ENCODE data around the gene CYP17A1. TPM values are rescaled to one million over a fixed set of nuclear protein-coding genes. Genes with fewer than 3 reads are reported as not detected.

CYP17A1 gene
- polyA plus RNA-seq, 2 of the 4 experiments (the other 2 are of a cell fraction) = not detected

DNA sequence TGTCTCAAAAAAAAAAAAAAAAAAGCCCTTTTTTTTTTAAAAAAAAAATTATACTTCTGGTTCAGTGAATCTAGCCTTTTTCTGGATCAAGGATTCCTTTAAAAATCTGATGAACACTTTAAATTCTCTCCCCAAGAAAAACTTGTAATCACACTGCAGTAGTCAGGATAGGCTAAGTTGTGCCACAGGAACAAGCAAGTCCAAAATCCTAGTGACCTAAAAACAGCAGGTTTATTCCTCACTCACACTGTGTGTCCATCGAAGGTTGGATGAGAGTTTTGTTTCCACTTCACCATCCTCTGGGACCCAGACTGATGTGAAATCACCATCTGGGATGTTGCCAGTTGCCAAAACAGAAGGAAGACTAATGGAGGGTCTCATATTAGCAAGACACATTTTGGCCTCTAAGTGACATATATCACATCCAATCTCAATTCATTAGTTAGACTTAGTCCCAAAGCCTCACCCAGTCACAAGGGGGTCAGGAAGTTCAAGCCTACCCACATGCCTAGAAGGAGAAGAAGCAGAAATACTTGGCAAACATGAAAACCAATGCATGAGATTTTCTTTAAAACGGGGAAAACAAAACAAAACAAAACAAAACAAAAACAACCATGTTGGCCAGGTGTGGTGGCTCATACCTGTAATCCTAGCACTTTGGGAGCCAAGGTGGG, 32.7 kb downstream of the CYP17A1 start:
- ChIA-PET CTCF (interaction anchor here (0.6 to 1.1 kb wide), 5 partner anchors 22 to 275 kb away, joined by 3 to 5 read pairs (median 4); no protein-coding TSS in a partner anchor), POLR2A (no interaction called here)
- TF ChIP-seq, protein P1, sequence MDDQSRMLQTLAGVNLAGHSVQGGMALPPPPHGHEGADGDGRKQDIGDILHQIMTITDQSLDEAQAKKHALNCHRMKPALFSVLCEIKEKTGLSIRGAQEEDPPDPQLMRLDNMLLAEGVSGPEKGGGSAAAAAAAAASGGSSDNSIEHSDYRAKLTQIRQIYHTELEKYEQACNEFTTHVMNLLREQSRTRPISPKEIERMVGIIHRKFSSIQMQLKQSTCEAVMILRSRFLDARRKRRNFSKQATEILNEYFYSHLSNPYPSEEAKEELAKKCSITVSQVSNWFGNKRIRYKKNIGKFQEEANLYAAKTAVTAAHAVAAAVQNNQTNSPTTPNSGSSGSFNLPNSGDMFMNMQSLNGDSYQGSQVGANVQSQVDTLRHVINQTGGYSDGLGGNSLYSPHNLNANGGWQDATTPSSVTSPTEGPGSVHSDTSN (IDR thresholded peaks at IDR 0.05) = no peak
- TF ChIP-seq JUNB (IDR thresholded peaks at IDR 0.05) (no peak), FOXS1 (CRISPR knock-in tag; IDR thresholded peaks at IDR 0.05) (no peak), JUN (IDR thresholded peaks at IDR 0.05) (no peak), HOXB13 (CRISPR knock-in tag; IDR thresholded peaks at IDR 0.05; ENCODE audit: low read depth) (no peak), MAFK (IDR thresholded peaks at IDR 0.05; ENCODE audit: partially characterized antibody) (no peak), ZNF302 (CRISPR knock-in tag; IDR thresholded peaks at IDR 0.05) (no peak), NFE2L2 (conservative IDR thresholded peaks at IDR 0.05; ENCODE audit: low read length) (no peak), RFX5 (IDR thresholded peaks at IDR 0.05) (no peak), PHF8 (IDR thresholded peaks at IDR 0.05; ENCODE audit: borderline replicate concordance, low read depth) (no peak), RAD21 (conservative IDR thresholded peaks at IDR 0.05 in 1 of 2, IDR thresholded peaks at IDR 0.05 in 1 of 2) (no peak), CHD4 (IDR thresholded peaks at IDR 0.05; ENCODE audit: borderline replicate concordance) (no peak), MYC (IDR thresholded peaks at IDR 0.05; ENCODE audit: borderline replicate concordance, low read length) (no peak), ZSCAN20 (CRISPR knock-in tag; IDR thresholded peaks at IDR 0.05) (no peak), BHLHE40 (IDR thresholded peaks at IDR 0.05; ENCODE audit: low read depth, low read length) (no peak)
- TF ChIP-seq, protein P2, sequence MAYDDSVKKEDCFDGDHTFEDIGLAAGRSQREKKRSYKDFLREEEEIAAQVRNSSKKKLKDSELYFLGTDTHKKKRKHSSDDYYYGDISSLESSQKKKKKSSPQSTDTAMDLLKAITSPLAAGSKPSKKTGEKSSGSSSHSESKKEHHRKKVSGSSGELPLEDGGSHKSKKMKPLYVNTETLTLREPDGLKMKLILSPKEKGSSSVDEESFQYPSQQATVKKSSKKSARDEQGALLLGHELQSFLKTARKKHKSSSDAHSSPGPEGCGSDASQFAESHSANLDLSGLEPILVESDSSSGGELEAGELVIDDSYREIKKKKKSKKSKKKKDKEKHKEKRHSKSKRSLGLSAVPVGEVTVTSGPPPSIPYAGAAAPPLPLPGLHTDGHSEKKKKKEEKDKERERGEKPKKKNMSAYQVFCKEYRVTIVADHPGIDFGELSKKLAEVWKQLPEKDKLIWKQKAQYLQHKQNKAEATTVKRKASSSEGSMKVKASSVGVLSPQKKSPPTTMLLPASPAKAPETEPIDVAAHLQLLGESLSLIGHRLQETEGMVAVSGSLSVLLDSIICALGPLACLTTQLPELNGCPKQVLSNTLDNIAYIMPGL (CRISPR knock-in tag; IDR thresholded peaks at IDR 0.05; ENCODE audit: borderline replicate concordance) = no peak
- TF ChIP-seq, protein P3, sequence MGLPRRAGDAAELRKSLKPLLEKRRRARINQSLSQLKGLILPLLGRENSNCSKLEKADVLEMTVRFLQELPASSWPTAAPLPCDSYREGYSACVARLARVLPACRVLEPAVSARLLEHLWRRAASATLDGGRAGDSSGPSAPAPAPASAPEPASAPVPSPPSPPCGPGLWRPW (IDR thresholded peaks at IDR 0.05) = no peak
- 93% methylated on average over 2 of the region's 2 CpGs for WGBS (ENCODE audit: missing lambda C conversion rate)
- DNase-seq (ENCODE audit: low read depth in 1 of 2, low spot score in 1 of 2) (no peak), ATAC-seq (no peak), FAIRE-seq (no peak)
- Histone ChIP-seq H3K4me2 (no peak overlapping the region), H3K9me3 (no peaks in the 10 kb centered on the region), H3K27ac (no peak overlapping the region), H3K4me3 (no peak overlapping the region), H3K4me1 (0 out of 3 replicates have a peak, but pooled peaks cover 3% of the 10 kb centered on the region)

DNA sequence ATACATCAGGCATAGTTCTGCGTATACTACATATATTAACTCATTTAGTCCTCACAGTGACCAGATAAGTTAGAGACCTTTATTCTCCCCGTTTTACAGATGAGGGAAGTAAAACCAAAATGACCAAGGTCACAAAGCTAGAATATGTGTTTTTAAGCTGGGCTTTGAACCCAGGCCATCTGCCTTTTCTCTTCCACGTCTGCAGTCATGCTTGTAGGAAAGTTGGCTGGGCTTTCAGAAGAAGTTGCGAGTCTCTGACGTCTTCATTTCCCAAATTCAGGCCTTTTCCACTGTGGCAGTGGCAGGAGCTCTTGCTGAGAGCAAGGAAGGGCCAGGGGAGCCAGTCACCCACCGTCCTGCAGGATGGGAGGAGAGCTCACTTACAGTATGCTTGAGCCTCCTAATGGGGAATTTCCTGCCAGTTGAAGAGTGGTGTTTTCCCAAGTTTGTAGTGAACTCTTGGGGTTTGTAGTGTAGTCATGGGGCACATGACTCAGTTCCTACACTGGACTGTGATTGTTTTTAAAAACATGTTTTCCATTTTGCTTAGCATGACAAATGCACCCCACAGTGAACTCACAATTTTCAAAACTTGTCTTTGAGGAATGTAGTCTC, 34.2 kb downstream of the CYP17A1 start:
- POLR2A ChIA-PET = no interaction called here
- ATAC-seq (peak in 1 of 2 experiments; percentile 55; a peak in 3 of 6 replicates), FAIRE-seq (no peak)

More for the DNA sequence above, 34.2 kb downstream of the CYP17A1 start:
- no peak overlapping the region for H3K27ac ChIP-seq
- 0 out of 3 replicates have a peak, but pooled peaks cover 3% of the 10 kb centered on the region for H3K4me1 ChIP-seq
- CTCF ChIA-PET = interaction anchor here (0.7 to 0.9 kb wide), 4 partner anchors 10 to 39 kb away, joined by 3 to 4 read pairs (median 3); no protein-coding TSS in a partner anchor
- H3K4me3 ChIP-seq = no peak overlapping the region
- no peak overlapping the region for H3K4me2 ChIP-seq
- TF ChIP-seq MAZ (IDR thresholded peaks at IDR 0.05; ENCODE audit: borderline replicate concordance, low read depth, low read length) (no peak), FOSB (CRISPR knock-in tag; IDR thresholded peaks at IDR 0.05) (no peak), RARB (CRISPR knock-in tag; IDR thresholded peaks at IDR 0.05) (no peak), HEYL (CRISPR knock-in tag; IDR thresholded peaks at IDR 0.05) (no peak), POLR2AphosphoS2 (conservative IDR thresholded peaks at IDR 0.05; ENCODE audit: low read length) (no peak), RNF2 (IDR thresholded peaks at IDR 0.05; ENCODE audit: borderline replicate concordance, low read depth) (no peak), FOXS1 (CRISPR knock-in tag; IDR thresholded peaks at IDR 0.05) (no peak), MAFK (IDR thresholded peaks at IDR 0.05; ENCODE audit: partially characterized antibody) (no peak), HOXA7 (CRISPR knock-in tag; IDR thresholded peaks at IDR 0.05) (no peak), GATA3 (IDR thresholded peaks at IDR 0.05; ENCODE audit: borderline replicate concordance) (no peak)
- TF ChIP-seq, protein P4, sequence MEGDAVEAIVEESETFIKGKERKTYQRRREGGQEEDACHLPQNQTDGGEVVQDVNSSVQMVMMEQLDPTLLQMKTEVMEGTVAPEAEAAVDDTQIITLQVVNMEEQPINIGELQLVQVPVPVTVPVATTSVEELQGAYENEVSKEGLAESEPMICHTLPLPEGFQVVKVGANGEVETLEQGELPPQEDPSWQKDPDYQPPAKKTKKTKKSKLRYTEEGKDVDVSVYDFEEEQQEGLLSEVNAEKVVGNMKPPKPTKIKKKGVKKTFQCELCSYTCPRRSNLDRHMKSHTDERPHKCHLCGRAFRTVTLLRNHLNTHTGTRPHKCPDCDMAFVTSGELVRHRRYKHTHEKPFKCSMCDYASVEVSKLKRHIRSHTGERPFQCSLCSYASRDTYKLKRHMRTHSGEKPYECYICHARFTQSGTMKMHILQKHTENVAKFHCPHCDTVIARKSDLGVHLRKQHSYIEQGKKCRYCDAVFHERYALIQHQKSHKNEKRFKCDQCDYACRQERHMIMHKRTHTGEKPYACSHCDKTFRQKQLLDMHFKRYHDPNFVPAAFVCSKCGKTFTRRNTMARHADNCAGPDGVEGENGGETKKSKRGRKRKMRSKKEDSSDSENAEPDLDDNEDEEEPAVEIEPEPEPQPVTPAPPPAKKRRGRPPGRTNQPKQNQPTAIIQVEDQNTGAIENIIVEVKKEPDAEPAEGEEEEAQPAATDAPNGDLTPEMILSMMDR (IDR thresholded peaks at IDR 0.05) = no peak
- TF ChIP-seq, protein P3 (IDR thresholded peaks at IDR 0.05) = no peak
- TF ChIP-seq, protein P5, sequence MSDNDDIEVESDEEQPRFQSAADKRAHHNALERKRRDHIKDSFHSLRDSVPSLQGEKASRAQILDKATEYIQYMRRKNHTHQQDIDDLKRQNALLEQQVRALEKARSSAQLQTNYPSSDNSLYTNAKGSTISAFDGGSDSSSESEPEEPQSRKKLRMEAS (IDR thresholded peaks at IDR 0.05) = no peak
- TF ChIP-seq, protein P6, sequence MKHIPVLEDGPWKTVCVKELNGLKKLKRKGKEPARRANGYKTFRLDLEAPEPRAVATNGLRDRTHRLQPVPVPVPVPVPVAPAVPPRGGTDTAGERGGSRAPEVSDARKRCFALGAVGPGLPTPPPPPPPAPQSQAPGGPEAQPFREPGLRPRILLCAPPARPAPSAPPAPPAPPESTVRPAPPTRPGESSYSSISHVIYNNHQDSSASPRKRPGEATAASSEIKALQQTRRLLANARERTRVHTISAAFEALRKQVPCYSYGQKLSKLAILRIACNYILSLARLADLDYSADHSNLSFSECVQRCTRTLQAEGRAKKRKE (CRISPR knock-in tag; IDR thresholded peaks at IDR 0.05; ENCODE audit: low read depth) = no peak
- no peaks in the 10 kb centered on the region for H3K9me3 ChIP-seq
- no peak for DNase-seq (ENCODE audit: low read depth in 1 of 2, low spot score in 1 of 2)
- 74% methylated on average over 6 of the region's 6 CpGs for WGBS (ENCODE audit: missing lambda C conversion rate)
